HUDEP-2 (cell line): ENCODE data around the gene PITPNB.

Experiments
- DNase-seq, 76 experiments: peaks; one replicate each; lab custom pipeline; 2025; ENCODE audit not compliant: unreplicated experiment in 76 of 76; lab: John Stamatoyannopoulos, UW

The PITPNB gene

GRCh38 chr22:27805841-27806240 lies 113.2 kb downstream of the PITPNB start:
- no peak for DNase-seq

- peak in 48 of 76 experiments; percentile 5 to 56 (median 23) for DNase-seq
Observed at GRCh38 chr22:27804470-27805297, 114.4 kb downstream of the PITPNB start.

GRCh38 chr22:27803841-27804415 lies 115.1 kb downstream of the PITPNB start:
- no peak for DNase-seq

DNA sequence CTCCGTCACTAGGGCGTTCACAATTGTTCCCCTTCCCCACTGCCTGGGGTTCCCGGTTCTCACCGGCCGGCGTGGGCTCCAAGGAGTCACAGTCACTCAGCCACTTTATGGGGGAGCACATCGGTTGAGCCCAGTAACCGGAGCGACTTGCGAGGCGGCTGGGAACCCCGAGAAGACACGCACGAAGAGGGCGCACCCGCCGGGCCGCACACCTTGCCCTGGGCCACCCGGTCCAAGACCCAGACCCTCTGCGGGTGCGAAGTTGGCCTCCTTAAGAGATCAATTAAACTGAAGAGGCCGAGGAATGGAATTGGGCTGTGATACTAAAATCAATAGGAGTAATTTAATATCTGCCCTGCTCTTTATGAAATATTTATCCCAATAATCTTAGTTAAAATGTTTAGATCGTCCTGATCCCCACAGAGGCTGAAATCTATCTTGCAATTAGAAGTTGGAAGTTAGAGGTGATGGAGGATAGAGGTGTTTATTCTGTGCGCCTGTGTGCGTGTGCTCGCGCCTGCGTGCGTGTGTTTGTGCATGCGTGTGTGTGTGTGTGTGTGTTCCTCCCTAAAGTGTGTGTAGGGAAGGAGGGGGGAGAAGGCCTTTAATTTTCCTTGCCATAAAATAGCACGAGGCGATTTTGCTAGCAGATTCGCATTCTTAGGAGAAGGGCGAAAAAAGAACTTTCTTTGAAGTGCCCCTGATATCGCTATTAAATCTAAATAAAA lies 116.5 kb downstream of the PITPNB start:
- DNase-seq, result no peak
